HEK293 (cell line): Measurements from ENCODE around the gene AP1B1.

Experiments used
- CTCF ChIA-PET: fragments of 350-600 bp; formaldehyde crosslinking; extraction: SDS; loops from one replicate; lab custom pipeline; 2021; ENCODE audit warnings: antibody characterized with exemption; lab: Yijun Ruan, JAX
- POLR2A ChIA-PET: fragments of 300-600 bp; formaldehyde crosslinking; extraction: SDS; loops from one replicate; lab custom pipeline; 2020; ENCODE audit warnings: antibody characterized with exemption, inconsistent platforms; lab: Yijun Ruan, JAX
- H3K27ac ChIP-seq: fragments of 200-500 bp; sonication (Bioruptor generic); 2 replicates; pipeline ENCODE4 v1.5.1; 2014; ENCODE audit warnings: low read depth, low read length, control low read depth, inconsistent platforms; ENCODE audit errors: extremely low read depth
- H3K36me3 ChIP-seq, 2 experiments: fragments of 200-500 bp in 1 of 2; sonication (Bioruptor generic) in 1 of 2; 1 replicate in 1 of 2; 2 replicates in 1 of 2; pipeline ENCODE4 v1.5.1; 2014 to 2017; ENCODE audit warnings: inconsistent platforms in 2 of 2, low read length in 2 of 2; ENCODE audit not compliant: control insufficient read depth in 2 of 2, insufficient read depth in 1 of 2
- H3K4me1 ChIP-seq: fragments of 200-500 bp; sonication (Bioruptor generic); 2 replicates; pipeline ENCODE4 v1.5.1; 2014; ENCODE audit warnings: mild to moderate bottlenecking, low read length, inconsistent platforms; ENCODE audit not compliant: control insufficient read depth, insufficient read depth
- H3K4me3 ChIP-seq: 2 replicates; pipeline ENCODE4 v1.5.1; 2011; ENCODE audit warnings: low read depth, mild to moderate bottlenecking, control low read depth, low read length, moderate library complexity
- H3K9me3 ChIP-seq: fragments of 200-500 bp; sonication (Bioruptor generic); 2 replicates; pipeline ENCODE4 v1.5.1; 2014; ENCODE audit warnings: low read depth, low read length, inconsistent platforms; ENCODE audit not compliant: control insufficient read depth, insufficient read depth
- ZFP69B ChIP-seq: fragments of 450-650 bp; formaldehyde crosslinking; IDR thresholded peaks from 2 replicates; pipeline ENCODE4 v1.5.1; 2016; ENCODE audit warnings: missing biosample characterization, missing genetic modification characterization
- ZNF138 ChIP-seq: fragments of 450-650 bp; formaldehyde crosslinking; IDR thresholded peaks from 2 replicates; pipeline ENCODE4 v1.5.1; 2016; ENCODE audit warnings: missing biosample characterization, missing genetic modification characterization, borderline replicate concordance
- ZNF2 ChIP-seq: fragments of 450-650 bp; formaldehyde crosslinking; IDR thresholded peaks from 2 replicates; pipeline ENCODE4 v1.5.1; 2016; ENCODE audit warnings: missing biosample characterization, missing genetic modification characterization
- ZNF266 ChIP-seq: fragments of 450-650 bp; formaldehyde crosslinking; IDR thresholded peaks from 2 replicates; pipeline ENCODE4 v1.5.1; 2016; ENCODE audit warnings: missing biosample characterization, missing genetic modification characterization, low read depth
- ZNF404 ChIP-seq: fragments of 450-650 bp; formaldehyde crosslinking; IDR thresholded peaks from 2 replicates; pipeline ENCODE4 v1.5.1; 2017; ENCODE audit warnings: missing biosample characterization, missing genetic modification characterization
- TF ChIP-seq, protein P1 (sequence below): fragments of 450-650 bp; formaldehyde crosslinking; conservative IDR thresholded peaks from 2 replicates; pipeline ENCODE4 v1.5.1; 2016; ENCODE audit warnings: low read depth, missing biosample characterization, missing genetic modification characterization
- TF ChIP-seq, protein P2 (sequence below): fragments of 450-650 bp; formaldehyde crosslinking; IDR thresholded peaks from 2 replicates; pipeline ENCODE4 v1.5.1; 2016; ENCODE audit warnings: missing biosample characterization, missing genetic modification characterization, low read depth
- TF ChIP-seq, protein P3 (sequence below): fragments of 450-650 bp; formaldehyde crosslinking; IDR thresholded peaks from 2 replicates; pipeline ENCODE4 v1.5.1; 2017; ENCODE audit warnings: missing biosample characterization, missing genetic modification characterization

AP1B1 gene

DNA sequence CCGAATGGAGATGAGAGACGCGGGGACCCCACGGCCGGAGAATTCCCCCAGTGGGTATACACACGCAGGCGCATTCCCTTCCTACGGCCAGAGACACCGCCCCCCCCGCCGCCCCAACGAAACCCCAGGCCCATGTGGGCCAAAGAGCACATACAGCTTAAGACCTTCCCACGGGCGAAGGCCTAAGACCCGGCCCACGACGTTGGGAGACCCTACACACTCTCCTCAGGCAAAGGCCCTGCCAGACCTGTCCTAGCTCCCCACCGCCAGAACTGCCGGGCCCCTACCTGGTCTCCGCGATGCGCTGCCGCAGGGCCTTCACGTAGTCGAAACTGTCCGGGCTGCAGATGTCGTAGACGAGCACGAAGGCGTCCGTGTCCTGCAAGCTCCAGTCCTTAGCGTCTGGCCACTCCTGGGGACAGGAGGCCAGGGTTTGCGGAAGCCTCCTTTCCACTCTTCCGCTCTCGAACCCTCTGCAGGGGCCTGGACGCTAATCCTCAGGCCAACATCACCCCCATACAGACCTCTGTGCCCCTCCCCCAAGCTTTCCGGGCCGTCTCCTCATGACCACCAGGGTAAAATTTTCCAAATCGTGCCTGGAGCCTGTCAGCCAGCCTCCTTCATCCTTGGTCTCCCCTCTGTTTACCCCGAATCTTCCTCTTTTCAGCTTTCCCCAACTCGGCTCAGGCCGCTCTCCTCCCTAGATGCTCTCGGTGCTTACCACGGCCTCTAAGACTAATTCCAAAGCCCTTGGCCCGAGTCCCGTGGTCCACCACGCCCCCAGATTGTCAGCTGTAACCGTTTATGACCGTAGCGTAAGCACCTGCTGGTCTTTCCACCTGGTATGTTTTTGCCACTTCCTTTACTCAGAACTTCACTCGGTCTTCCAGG is 74.5 kb downstream of the AP1B1 start:
- CTCF ChIA-PET: interaction anchor here (0.6 to 1.6 kb wide), 4 partner anchors 8 to 51 kb away, joined by 3 to 6 read pairs (median 4); no protein-coding TSS in a partner anchor
- peaks cover 14% of the 10 kb centered on the region for H3K4me1 ChIP-seq
- no peak overlapping the region for H3K27ac ChIP-seq
- no peak for TF ChIP-seq ZNF404
- TF ChIP-seq, protein P1, sequence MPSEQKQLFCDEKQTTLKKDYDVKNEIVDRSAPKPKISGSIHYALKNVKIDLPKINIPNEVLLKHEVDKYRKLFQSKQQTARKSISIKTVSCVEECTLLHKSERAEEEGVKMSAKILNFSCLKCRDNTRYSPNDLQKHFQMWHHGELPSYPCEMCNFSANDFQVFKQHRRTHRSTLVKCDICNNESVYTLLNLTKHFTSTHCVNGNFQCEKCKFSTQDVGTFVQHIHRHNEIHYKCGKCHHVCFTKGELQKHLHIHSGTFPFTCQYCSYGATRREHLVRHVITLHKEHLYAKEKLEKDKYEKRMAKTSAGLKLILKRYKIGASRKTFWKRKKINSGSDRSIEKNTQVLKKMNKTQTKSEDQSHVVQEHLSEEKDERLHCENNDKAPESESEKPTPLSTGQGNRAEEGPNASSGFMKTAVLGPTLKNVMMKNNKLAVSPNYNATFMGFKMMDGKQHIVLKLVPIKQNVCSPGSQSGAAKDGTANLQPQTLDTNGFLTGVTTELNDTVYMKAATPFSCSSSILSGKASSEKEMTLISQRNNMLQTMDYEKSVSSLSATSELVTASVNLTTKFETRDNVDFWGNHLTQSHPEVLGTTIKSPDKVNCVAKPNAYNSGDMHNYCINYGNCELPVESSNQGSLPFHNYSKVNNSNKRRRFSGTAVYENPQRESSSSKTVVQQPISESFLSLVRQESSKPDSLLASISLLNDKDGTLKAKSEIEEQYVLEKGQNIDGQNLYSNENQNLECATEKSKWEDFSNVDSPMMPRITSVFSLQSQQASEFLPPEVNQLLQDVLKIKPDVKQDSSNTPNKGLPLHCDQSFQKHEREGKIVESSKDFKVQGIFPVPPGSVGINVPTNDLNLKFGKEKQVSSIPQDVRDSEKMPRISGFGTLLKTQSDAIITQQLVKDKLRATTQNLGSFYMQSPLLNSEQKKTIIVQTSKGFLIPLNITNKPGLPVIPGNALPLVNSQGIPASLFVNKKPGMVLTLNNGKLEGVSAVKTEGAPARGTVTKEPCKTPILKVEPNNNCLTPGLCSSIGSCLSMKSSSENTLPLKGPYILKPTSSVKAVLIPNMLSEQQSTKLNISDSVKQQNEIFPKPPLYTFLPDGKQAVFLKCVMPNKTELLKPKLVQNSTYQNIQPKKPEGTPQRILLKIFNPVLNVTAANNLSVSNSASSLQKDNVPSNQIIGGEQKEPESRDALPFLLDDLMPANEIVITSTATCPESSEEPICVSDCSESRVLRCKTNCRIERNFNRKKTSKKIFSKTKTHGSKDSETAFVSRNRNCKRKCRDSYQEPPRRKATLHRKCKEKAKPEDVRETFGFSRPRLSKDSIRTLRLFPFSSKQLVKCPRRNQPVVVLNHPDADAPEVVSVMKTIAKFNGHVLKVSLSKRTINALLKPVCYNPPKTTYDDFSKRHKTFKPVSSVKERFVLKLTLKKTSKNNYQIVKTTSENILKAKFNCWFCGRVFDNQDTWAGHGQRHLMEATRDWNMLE (tag by site-specific recombination): no peak
- no peak for TF ChIP-seq ZNF138
- TF ChIP-seq ZNF266 (tag by site-specific recombination): no peak
- TF ChIP-seq, protein P2, sequence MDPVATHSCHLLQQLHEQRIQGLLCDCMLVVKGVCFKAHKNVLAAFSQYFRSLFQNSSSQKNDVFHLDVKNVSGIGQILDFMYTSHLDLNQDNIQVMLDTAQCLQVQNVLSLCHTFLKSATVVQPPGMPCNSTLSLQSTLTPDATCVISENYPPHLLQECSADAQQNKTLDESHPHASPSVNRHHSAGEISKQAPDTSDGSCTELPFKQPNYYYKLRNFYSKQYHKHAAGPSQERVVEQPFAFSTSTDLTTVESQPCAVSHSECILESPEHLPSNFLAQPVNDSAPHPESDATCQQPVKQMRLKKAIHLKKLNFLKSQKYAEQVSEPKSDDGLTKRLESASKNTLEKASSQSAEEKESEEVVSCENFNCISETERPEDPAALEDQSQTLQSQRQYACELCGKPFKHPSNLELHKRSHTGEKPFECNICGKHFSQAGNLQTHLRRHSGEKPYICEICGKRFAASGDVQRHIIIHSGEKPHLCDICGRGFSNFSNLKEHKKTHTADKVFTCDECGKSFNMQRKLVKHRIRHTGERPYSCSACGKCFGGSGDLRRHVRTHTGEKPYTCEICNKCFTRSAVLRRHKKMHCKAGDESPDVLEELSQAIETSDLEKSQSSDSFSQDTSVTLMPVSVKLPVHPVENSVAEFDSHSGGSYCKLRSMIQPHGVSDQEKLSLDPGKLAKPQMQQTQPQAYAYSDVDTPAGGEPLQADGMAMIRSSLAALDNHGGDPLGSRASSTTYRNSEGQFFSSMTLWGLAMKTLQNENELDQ (tag by site-specific recombination): no peak
- TF ChIP-seq ZFP69B (tag by site-specific recombination): no peak
- POLR2A ChIA-PET: interaction anchor here (1.8 kb wide), 1 partner anchor 21 kb away, joined by 4 read pairs; no protein-coding TSS in a partner anchor
- no peak overlapping the region for H3K4me3 ChIP-seq
- H3K36me3 ChIP-seq: no peaks in the 10 kb centered on the region
- no peaks in the 10 kb centered on the region for H3K9me3 ChIP-seq

DNA sequence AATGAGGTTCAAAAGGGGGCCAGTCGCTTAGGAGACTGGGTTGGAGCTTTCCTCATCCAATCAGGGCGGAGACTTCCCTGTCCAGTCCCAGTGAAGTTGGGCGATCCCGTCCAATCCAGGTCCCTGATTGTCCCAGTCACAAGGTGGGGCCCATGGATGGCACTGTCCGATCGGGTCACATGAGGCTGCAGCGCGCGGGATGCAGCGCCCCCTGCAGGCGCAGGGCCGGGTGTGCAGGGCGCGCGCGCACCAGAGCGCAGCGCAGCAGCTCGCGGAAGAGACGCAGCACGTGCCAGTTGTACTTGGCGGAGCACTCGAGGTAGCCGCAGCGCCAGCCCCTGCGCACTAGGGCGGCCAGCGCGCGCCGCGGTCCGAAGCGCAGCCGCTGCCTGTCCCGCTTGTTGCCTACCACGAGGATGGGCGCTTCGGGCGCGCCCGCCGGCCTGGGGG is 75.2 kb downstream of the AP1B1 start:
- Histone ChIP-seq H3K27ac (no peak overlapping the region), H3K4me1 (peaks cover 14% of the 10 kb centered on the region), H3K36me3 (no peaks in the 10 kb centered on the region), H3K9me3 (no peaks in the 10 kb centered on the region), H3K4me3 (no peak overlapping the region)
- CTCF ChIA-PET: interaction anchor here (0.6 to 1.6 kb wide), 7 partner anchors 9 to 45 kb away, joined by 3 to 6 read pairs (median 3); no protein-coding TSS in a partner anchor
- TF ChIP-seq ZNF2 (tag by site-specific recombination): 0 out of 2 replicates have a peak, but pooled peaks have one; percentile 22
- TF ChIP-seq, protein P3, sequence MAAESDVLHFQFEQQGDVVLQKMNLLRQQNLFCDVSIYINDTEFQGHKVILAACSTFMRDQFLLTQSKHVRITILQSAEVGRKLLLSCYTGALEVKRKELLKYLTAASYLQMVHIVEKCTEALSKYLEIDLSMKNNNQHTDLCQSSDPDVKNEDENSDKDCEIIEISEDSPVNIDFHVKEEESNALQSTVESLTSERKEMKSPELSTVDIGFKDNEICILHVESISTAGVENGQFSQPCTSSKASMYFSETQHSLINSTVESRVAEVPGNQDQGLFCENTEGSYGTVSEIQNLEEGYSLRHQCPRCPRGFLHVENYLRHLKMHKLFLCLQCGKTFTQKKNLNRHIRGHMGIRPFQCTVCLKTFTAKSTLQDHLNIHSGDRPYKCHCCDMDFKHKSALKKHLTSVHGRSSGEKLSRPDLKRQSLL (tag by site-specific recombination): no peak
- POLR2A ChIA-PET: no interaction called here
